Measurements from ENCODE around the gene GRK3. TPM values are rescaled to one million over a fixed set of nuclear protein-coding genes. Genes with fewer than 3 reads are reported as not detected.
"Not testable (repeated sequence)": the region's sequence is repeated elsewhere in the genome, so short reads cannot be mapped to it uniquely, and the experiment has no call there.

GRK3 gene
- total RNA-seq, 1 donor from 2014 or later: 30.1 TPM

DNA sequence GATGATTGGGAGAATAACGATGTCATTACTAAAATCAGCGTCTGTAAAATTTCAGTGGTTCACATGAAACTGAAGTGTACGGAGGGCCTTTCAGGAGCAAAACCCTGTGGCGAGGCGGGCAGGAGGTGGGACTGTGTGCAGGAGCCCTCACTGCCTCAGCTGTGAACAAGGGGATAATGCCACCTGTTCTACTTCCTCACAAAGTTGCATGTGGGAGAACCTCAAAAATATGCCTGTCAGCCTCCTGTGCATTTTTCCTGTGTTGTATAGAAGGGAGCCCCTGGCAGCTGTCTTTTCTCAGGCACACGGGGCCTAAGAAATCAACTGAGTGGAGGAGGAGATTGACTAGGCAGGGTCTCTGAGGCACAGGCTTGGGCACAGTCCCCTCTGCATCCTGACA, 134.5 kb downstream of the GRK3 start:
- Mint-ChIP-seq H3K27ac (peak overlapping the region; percentile 3), H3K4me1 (peaks cover 31% of the 10 kb centered on the region)

DNA sequence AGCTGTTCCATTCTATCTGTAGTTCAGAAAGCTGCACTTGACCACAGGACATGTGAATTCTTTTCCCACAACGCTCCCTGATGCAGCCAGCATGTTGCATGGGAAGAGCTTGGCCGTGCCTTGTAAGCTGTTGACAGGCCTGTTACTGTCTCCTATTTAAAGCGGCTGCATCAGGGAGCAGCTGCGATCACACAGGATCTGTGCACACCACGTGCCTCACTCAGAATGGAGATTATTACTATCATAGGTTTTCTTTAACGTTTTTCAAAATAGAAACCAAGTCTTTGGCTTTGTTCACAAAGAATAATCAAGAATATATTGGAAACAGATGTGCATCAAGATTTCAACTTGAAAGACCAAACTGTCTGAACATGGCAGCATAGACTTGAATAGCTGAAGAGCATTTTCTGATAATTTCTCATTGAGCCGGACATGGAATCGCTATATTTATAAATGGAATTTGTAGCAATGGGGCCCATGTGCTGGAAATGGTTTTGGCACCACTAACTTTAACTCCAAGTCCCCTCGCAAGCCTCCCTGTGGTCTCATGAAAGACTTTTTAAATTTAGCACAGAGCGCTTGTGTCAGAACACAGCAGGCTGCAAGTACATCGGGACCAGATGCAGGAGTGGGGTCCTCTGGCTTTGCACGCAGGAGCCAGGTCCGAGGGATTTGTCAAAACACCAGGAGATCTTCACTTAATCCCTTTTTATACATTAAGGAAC, 136.7 kb downstream of the GRK3 start:
- Mint-ChIP-seq H3K27ac (peak overlapping the region; percentile 26), H3K4me3 (peak overlapping the region; percentile 56), H3K9me3 (no peaks in the 10 kb centered on the region), H3K36me3 (ENCODE audit: low read depth) (peaks cover 36% of the 10 kb centered on the region), H3K27me3 (no peaks in the 10 kb centered on the region), H3K4me1 (peaks cover 46% of the 10 kb centered on the region)
- DNase-seq: peak; percentile 56
- intact Hi-C loops (cut with micrococcal nuclease): loop anchor here (5.0 kb wide), 1 partner anchor 254 kb away; no protein-coding TSS in a partner anchor

More for the DNA sequence above, 134.5 kb downstream of the GRK3 start:
- Mint-ChIP-seq H3K4me3 (no peak overlapping the region), H3K27me3 (no peaks in the 10 kb centered on the region), H3K9me3 (no peaks in the 10 kb centered on the region), H3K36me3 (ENCODE audit: low read depth) (peaks cover 34% of the 10 kb centered on the region)
- intact Hi-C loops (cut with micrococcal nuclease): no loop called here
- DNase-seq: no peak

DNA sequence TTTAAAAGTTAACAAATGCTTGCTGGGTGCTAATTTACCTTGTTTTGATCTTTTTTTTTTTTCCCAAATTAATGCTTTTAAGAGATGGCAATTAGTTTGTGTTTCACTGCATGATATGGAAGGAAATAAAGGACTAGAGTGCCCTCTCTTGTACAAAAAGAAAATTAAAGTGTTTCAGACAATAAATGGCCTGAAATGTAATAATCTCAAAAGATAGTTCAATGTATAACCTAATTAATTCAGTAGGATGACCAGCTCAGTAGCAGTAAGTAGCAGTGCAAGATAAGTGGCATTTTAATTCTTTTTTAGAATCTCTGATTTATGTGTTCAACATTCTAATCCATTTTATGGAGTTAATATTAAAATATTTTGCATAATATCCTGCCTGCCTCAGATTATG, 137.6 kb downstream of the GRK3 start:
- Mint-ChIP-seq H3K4me1 (peaks cover 47% of the 10 kb centered on the region), H3K4me3 (peak overlapping the region; percentile 69), H3K27me3 (no peaks in the 10 kb centered on the region), H3K9me3 (peaks cover 2% of the 10 kb centered on the region), H3K27ac (peak overlapping the region; percentile 61), H3K36me3 (ENCODE audit: low read depth) (peaks cover 39% of the 10 kb centered on the region)
- intact Hi-C loops (cut with micrococcal nuclease): loop anchor here (1.0 to 5.0 kb wide), 7 partner anchors 35 to 255 kb away; no protein-coding TSS in a partner anchor
- no peak for DNase-seq

- peak; percentile 86 for DNase-seq
- Mint-ChIP-seq H3K9me3 (peaks cover 7% of the 10 kb centered on the region), H3K27me3 (no peaks in the 10 kb centered on the region), H3K27ac (peak overlapping the region; percentile 86), H3K4me1 (peaks cover 50% of the 10 kb centered on the region), H3K4me3 (peak overlapping the region; percentile 79), H3K36me3 (ENCODE audit: low read depth) (peaks cover 40% of the 10 kb centered on the region)
- intact Hi-C loops (cut with micrococcal nuclease): loop anchor here (1.0 to 5.0 kb wide), 7 partner anchors 34 to 255 kb away; no protein-coding TSS in a partner anchor
Observed at GRCh38 chr22:25702571-25703167, 138.2 kb downstream of the GRK3 start.

- Mint-ChIP-seq H3K9me3 (peaks cover 7% of the 10 kb centered on the region), H3K27ac (no peak overlapping the region)
Observed at GRCh38 chr22:25704701-25705100, 140.2 kb downstream of the GRK3 start.

GRCh38 chr22:25706197-25706596, 141.7 kb downstream of the GRK3 start:
- peaks cover 60% of the 10 kb centered on the region for H3K4me1 Mint-ChIP-seq
- DNase-seq: no peak
- peaks cover 7% of the 10 kb centered on the region for H3K9me3 Mint-ChIP-seq
- H3K36me3 Mint-ChIP-seq (ENCODE audit: low read depth): peaks cover 39% of the 10 kb centered on the region
- H3K4me3 Mint-ChIP-seq: no peak overlapping the region
- H3K27me3 Mint-ChIP-seq: no peaks in the 10 kb centered on the region
- no peak overlapping the region for H3K27ac Mint-ChIP-seq
- intact Hi-C loops (cut with micrococcal nuclease): no loop called here

More at GRCh38 chr22:25704701-25705100, 140.2 kb downstream of the GRK3 start:
- intact Hi-C loops (cut with micrococcal nuclease): loop anchor here (5.0 kb wide), 1 partner anchor 257 kb away; no protein-coding TSS in a partner anchor
- no peak overlapping the region for H3K4me3 Mint-ChIP-seq
- H3K27me3 Mint-ChIP-seq: no peaks in the 10 kb centered on the region
- DNase-seq: peak; percentile 47
- peaks cover 54% of the 10 kb centered on the region for H3K4me1 Mint-ChIP-seq
- peaks cover 38% of the 10 kb centered on the region for H3K36me3 Mint-ChIP-seq (ENCODE audit: low read depth)

DNA sequence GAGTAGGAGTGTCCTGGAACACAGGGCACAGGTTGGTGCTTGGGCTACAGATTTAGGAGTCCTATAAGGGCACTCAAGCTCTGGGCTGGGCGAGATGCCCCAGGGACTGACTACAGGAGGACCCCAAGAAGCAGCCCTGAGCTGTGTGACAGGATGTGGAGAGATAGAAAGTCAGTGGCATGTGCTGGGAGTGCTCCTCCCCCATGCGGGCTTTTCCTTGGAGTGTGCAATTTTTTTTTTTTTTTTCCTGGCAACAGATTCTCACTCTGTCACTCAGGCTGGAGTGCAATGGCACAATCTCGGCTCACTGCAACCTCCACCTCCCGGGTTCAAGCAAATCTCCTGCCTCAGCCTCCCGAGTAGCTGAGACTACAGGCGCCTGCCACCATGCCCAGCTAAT, 144.0 kb downstream of the GRK3 start:
- Mint-ChIP-seq H3K36me3 (ENCODE audit: low read depth) (peaks cover 47% of the 10 kb centered on the region), H3K27ac (peak overlapping the region; percentile 79), H3K4me3 (peak overlapping the region; percentile 33), H3K4me1 (peaks cover 53% of the 10 kb centered on the region)
- H3K9me3 Mint-ChIP-seq; DNase-seq; H3K27me3 Mint-ChIP-seq; intact Hi-C loops (cut with micrococcal nuclease): not testable (repeated sequence)

DNA sequence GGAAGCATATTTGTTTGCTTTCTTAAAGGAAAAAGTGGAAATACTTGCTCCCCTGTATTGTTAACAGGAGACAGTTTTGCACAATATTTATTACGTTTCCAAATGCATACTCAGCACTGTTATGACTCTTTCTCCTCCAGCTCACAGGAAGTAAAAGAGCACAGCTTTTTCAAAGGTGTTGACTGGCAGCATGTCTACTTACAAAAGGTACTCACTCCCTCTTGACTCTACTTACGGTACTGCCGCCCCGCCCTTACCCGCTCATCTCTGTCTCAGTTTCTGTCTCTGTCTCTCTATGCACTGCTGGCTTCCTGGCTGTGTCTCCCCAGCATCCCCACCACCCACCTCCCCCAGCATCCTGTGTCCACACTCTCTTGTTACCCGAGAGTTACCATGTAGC, 145.3 kb downstream of the GRK3 start:
- Mint-ChIP-seq H3K27me3 (no peaks in the 10 kb centered on the region), H3K4me1 (peaks cover 45% of the 10 kb centered on the region), H3K9me3 (peaks cover 7% of the 10 kb centered on the region), H3K36me3 (ENCODE audit: low read depth) (peaks cover 51% of the 10 kb centered on the region), H3K4me3 (peak overlapping the region; percentile 57), H3K27ac (peak overlapping the region; percentile 86)
- peak; percentile 86 for DNase-seq
- intact Hi-C loops (cut with micrococcal nuclease): no loop called here

- intact Hi-C loops (cut with micrococcal nuclease): no loop called here
- no peak for DNase-seq
- no peak overlapping the region for H3K4me3 Mint-ChIP-seq
- peaks cover 40% of the 10 kb centered on the region for H3K4me1 Mint-ChIP-seq
- peaks cover 50% of the 10 kb centered on the region for H3K36me3 Mint-ChIP-seq (ENCODE audit: low read depth)
- peaks cover 7% of the 10 kb centered on the region for H3K9me3 Mint-ChIP-seq
- H3K27me3 Mint-ChIP-seq: no peaks in the 10 kb centered on the region
- peak overlapping the region; percentile 29 for H3K27ac Mint-ChIP-seq
Observed at GRCh38 chr22:25710501-25710900, 146.0 kb downstream of the GRK3 start.

DNA sequence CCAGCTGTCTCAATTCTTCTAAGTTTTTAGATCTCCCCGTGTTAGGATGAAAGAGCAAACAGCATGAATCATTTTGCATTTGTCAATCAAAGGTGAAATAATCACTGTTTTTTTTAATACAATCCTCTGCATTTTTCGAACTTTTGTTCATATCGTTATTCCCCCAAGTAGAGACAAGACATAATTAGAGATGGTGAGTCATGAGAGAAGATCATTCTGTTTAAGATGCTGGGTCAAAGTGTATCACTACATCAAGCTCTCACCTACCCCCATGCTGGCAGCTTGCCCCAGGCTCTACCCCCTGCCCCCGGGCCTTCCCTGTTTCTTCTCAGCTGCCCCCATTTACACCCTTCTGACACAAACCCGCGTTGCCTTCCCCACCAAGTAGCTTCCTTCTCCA, 147.0 kb downstream of the GRK3 start:
- intact Hi-C loops (cut with micrococcal nuclease): no loop called here
- peaks cover 7% of the 10 kb centered on the region for H3K9me3 Mint-ChIP-seq
- DNase-seq: no peak
- no peaks in the 10 kb centered on the region for H3K27me3 Mint-ChIP-seq
- H3K4me3 Mint-ChIP-seq: no peak overlapping the region
- peaks cover 55% of the 10 kb centered on the region for H3K36me3 Mint-ChIP-seq (ENCODE audit: low read depth)
- peak overlapping the region; percentile 52 for H3K27ac Mint-ChIP-seq
- H3K4me1 Mint-ChIP-seq: peaks cover 39% of the 10 kb centered on the region

GRCh38 chr22:25712661-25713400, 148.4 kb downstream of the GRK3 start:
- Mint-ChIP-seq H3K4me3 (no peak overlapping the region), H3K27ac (peak overlapping the region; percentile 41), H3K9me3 (no peaks in the 10 kb centered on the region), H3K27me3 (no peaks in the 10 kb centered on the region), H3K4me1 (peaks cover 33% of the 10 kb centered on the region), H3K36me3 (ENCODE audit: low read depth) (peaks cover 49% of the 10 kb centered on the region)
- intact Hi-C loops (cut with micrococcal nuclease): no loop called here
- no peak for DNase-seq

DNA sequence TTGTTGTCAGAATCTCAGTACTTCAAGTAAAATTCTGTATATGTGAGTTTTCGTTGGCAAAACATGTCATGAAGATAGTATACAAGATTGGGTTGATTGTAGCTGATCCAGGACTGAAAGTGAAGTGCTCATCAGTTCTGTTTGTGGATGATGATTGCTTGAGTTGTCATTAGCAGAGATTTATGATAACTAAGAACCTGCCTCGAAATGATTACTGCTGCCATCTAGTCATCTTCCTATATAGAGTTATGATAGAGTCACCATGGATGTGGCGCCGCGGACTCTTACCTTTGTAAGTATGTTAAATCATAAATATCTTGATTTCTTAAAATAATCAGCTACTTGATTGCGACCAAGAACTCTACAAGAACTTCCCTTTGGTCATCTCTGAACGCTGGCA, 149.6 kb downstream of the GRK3 start:
- H3K27ac Mint-ChIP-seq: no peak overlapping the region
- no peaks in the 10 kb centered on the region for H3K9me3 Mint-ChIP-seq
- no peak for DNase-seq
- peaks cover 60% of the 10 kb centered on the region for H3K36me3 Mint-ChIP-seq (ENCODE audit: low read depth)
- peaks cover 31% of the 10 kb centered on the region for H3K4me1 Mint-ChIP-seq
- no peak overlapping the region for H3K4me3 Mint-ChIP-seq
- no peaks in the 10 kb centered on the region for H3K27me3 Mint-ChIP-seq
- intact Hi-C loops (cut with micrococcal nuclease): no loop called here

- H3K27ac Mint-ChIP-seq: no peak overlapping the region
- no peaks in the 10 kb centered on the region for H3K9me3 Mint-ChIP-seq
- H3K27me3 Mint-ChIP-seq: no peaks in the 10 kb centered on the region
- peaks cover 27% of the 10 kb centered on the region for H3K4me1 Mint-ChIP-seq
- no peak for DNase-seq
- intact Hi-C loops (cut with micrococcal nuclease): loop anchor here (5.0 kb wide), 1 partner anchor 58 kb away; no protein-coding TSS in a partner anchor
- H3K36me3 Mint-ChIP-seq (ENCODE audit: low read depth): peaks cover 66% of the 10 kb centered on the region
- H3K4me3 Mint-ChIP-seq: no peak overlapping the region
Observed at GRCh38 chr22:25714739-25715138, 150.3 kb downstream of the GRK3 start.

- Mint-ChIP-seq H3K9me3 (no peaks in the 10 kb centered on the region), H3K27ac (no peak overlapping the region), H3K36me3 (ENCODE audit: low read depth) (peaks cover 64% of the 10 kb centered on the region), H3K4me1 (peaks cover 15% of the 10 kb centered on the region), H3K27me3 (no peaks in the 10 kb centered on the region), H3K4me3 (no peak overlapping the region)
- no peak for DNase-seq
- intact Hi-C loops (cut with micrococcal nuclease): loop anchor here (5.0 kb wide), 1 partner anchor 56 kb away; no protein-coding TSS in a partner anchor
Observed at GRCh38 chr22:25716637-25717036, 152.2 kb downstream of the GRK3 start.

Data from activated CD4-positive, alpha-beta T cell treated with anti-CD3 and anti-CD28 coated beads, Interleukin-2, amount 10 ng/mL, durations not matched to agents 24 days and 14 days (primary cell).